Spleen (tissue), 11 donors: ENCODE data around the gene SECISBP2. TPM values are rescaled to one million over a fixed set of nuclear protein-coding genes. Genes with fewer than 3 reads are reported as not detected.

Experiments used
- DNase-seq: peaks from one replicate; pipeline ENCODE4 v3.0.0-alpha.2; 2020
- H3K27ac ChIP-seq, 8 donors: fragments of 200-600 bp; sonication (generic) in 7 of 8; 1 replicate in 4 of 8; 2 replicates in 4 of 8; pipeline versions ENCODE4 v1.5.0 to v1.8.0; 2016 to 2021; ENCODE audit warnings: inconsistent platforms in 4 of 8, mild to moderate bottlenecking in 4 of 8, moderate library complexity in 1 of 8
- H3K27me3 ChIP-seq, 7 donors: fragments of 200-600 bp; sonication (generic) in 6 of 7; replicated peaks in 1 of 7; 1 replicate in 4 of 7; 2 replicates in 3 of 7; pipeline versions ENCODE4 v1.5.0 to v1.8.0; 2016 to 2021; ENCODE audit warnings: inconsistent platforms in 3 of 7, mild to moderate bottlenecking in 1 of 7
- H3K36me3 ChIP-seq, 6 donors: fragments of 200-600 bp; sonication (generic) in 5 of 6; 1 replicate in 4 of 6; 2 replicates in 2 of 6; pipeline versions ENCODE4 v1.5.0 to v1.8.0; 2016 to 2021; ENCODE audit warnings: inconsistent platforms in 2 of 6
- H3K4me1 ChIP-seq, 6 donors: fragments of 200-600 bp; sonication (generic) in 5 of 6; 1 replicate in 3 of 6; 2 replicates in 3 of 6; pipeline versions ENCODE4 v1.5.0 to v1.8.0; 2016 to 2021; ENCODE audit warnings: inconsistent platforms in 3 of 6
- H3K4me3 ChIP-seq, 8 donors: fragments of 200-600 bp; sonication (generic) in 7 of 8; 1 replicate in 4 of 8; 2 replicates in 4 of 8; pipeline versions ENCODE4 v1.5.0 to v1.8.0; 2016 to 2021; ENCODE audit warnings: inconsistent platforms in 4 of 8, mild to moderate bottlenecking in 4 of 8, moderate library complexity in 2 of 8
- H3K9me3 ChIP-seq, 8 donors: fragments of 200-600 bp; sonication (generic) in 7 of 8; 1 replicate in 4 of 8; 2 replicates in 4 of 8; pipeline versions ENCODE4 v1.5.0 to v1.8.0; 2016 to 2021; ENCODE audit warnings: inconsistent platforms in 4 of 8
- POLR2A ChIP-seq, 3 donors: fragments of 450-650 bp; IDR thresholded peaks; one replicate each; pipeline ENCODE4 v1.5.1; 2017; ENCODE audit warnings: antibody characterized with exemption in 3 of 3, mild to moderate bottlenecking in 1 of 3
- POLR2AphosphoS5 ChIP-seq, 3 donors: sonication (generic); formaldehyde crosslinking; IDR thresholded peaks; one replicate each; pipeline ENCODE4 v1.5.1; 2017; ENCODE audit warnings: antibody characterized with exemption in 3 of 3
- WGBS, 5 donors: extraction: QIAGEN DNeasy Blood & Tissue Kit in 3 of 5; methylation state at CpG; one replicate each; pipeline versions ENCODE4 v1.1.5 to v1.1.7; 2013 to 2018; 5-methylcytosine and 5-hydroxymethylcytosine counted together
- intact Hi-C: fragments of 100-400 bp; cut with DNase I; formaldehyde crosslinking; loops from one replicate; pipeline ENCODE4 v1.15.0; 2023; ENCODE audit warnings: low total_unique reads
- polyA plus RNA-seq, 3 donors: library from polyadenylated mRNA; stranded (reverse); fragments of 200-250 nt; gene quantifications; one replicate each; pipeline ENCODE4 v1.2.1, GENCODE V29; 2013
- total RNA-seq, 7 donors: library from RNA; depleted of rRNA in 3 of 7; stranded (reverse); fragments of >200 nt in 3 of 7; fragmentation: NEBNext Ultra II Directional in 4 of 7; extraction: Animal tissue kit (Norgen Biotek cat#: 25700) in 4 of 7; gene quantifications; one replicate each; pipeline versions ENCODE4 v1.1.0 to v1.2.1, GENCODE V29; 2016 to 2021
- TF ChIP-seq, protein P1 (sequence below), 11 experiments: fragments of 200-600 bp in 7 of 11; fragments of 450-650 bp in 4 of 11; sonication (generic) in 4 of 11; IDR thresholded peaks in 8 of 11; conservative IDR thresholded peaks in 3 of 11; 1 replicate in 7 of 11; 2 replicates in 4 of 11; pipeline versions ENCODE4 v1.4.0 to v1.8.0; 2016 to 2021; ENCODE audit warnings: antibody characterized with exemption in 11 of 11, inconsistent platforms in 4 of 11, mild to moderate bottlenecking in 1 of 11
- donor health status: healthy with polysubstance abuse.
- donor health status: DM: no; HTN: no; CAD: no; lungs with moderate emphysema.
- donor health status: DM: no; HTN: no; CAD: no.
- donor health status: Bipolar disorder and iron deficiency.
- donor health status: healthy.
- donor health status: DM: no; HTN: no; CAD: no.
- donor health status: DM: yes; HTN: yes; CAD: no.

The SECISBP2 gene
- total and polyA plus RNA-seq, 10 donors = 20.7 to 117 (median 82.3) TPM

- H3K27ac ChIP-seq = peak overlapping the region in 5 of 8 donors; percentile 32 to 93 (median 89)
- intact Hi-C loops = no loop called here
Measured at GRCh38 chr9:89398621-89399020, 80.3 kb downstream of the SECISBP2 start.

DNA sequence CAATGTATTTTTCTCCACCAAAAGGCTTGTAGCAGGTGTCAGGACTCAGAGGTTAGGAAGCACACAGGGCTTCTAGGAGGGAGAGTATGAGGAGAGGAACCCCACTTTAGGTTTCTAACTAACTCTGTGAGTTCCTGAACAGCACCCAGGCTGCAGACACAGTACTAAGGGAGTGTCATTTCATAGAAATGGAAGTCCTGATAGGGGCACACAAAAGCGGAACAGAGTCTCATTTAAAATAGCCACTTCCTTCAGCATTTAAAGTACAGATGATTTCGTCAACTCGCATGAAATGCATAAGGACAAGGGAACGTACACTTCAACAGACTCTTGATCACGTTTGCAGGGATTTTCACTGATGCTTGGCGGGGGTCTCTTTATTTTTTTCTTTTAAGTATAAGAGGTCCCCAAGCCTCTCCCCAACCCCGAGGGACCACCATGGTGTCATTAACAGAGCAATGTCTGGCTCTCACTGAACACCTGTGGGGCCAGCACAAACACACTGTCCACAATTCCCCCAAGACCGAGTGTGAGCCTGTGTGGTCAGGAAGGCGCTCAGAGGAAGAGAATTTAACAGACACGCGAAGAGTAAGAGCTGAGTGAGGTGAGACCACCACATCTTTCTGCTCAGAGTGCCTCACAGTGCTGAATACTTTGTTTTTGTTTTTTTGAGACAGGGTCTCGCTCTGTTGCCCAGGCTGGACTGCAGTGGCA is 82.3 kb downstream of the SECISBP2 start:
- WGBS, 5 donors = 41 to 57% (median 45%) methylated on average over 12 of the region's 12 CpGs
- Histone ChIP-seq H3K4me1 (peaks cover 11 to 76% (median 44%) of the 10 kb centered on the region in 6 donors), H3K36me3 (peaks cover 3 to 96% (median 54%) of the 10 kb centered on the region in 6 donors), H3K4me3 (peak overlapping the region in 1 of 8 donors; percentile 35), H3K27me3 (no peaks in the 10 kb centered on the region), H3K9me3 (no peaks in the 10 kb centered on the region), H3K27ac (peak overlapping the region; percentile 21 to 93 (median 86))
- peak in 1 of 3 donors; percentile 13 for TF ChIP-seq POLR2A (IDR thresholded peaks at IDR 0.05)
- TF ChIP-seq, protein P1, sequence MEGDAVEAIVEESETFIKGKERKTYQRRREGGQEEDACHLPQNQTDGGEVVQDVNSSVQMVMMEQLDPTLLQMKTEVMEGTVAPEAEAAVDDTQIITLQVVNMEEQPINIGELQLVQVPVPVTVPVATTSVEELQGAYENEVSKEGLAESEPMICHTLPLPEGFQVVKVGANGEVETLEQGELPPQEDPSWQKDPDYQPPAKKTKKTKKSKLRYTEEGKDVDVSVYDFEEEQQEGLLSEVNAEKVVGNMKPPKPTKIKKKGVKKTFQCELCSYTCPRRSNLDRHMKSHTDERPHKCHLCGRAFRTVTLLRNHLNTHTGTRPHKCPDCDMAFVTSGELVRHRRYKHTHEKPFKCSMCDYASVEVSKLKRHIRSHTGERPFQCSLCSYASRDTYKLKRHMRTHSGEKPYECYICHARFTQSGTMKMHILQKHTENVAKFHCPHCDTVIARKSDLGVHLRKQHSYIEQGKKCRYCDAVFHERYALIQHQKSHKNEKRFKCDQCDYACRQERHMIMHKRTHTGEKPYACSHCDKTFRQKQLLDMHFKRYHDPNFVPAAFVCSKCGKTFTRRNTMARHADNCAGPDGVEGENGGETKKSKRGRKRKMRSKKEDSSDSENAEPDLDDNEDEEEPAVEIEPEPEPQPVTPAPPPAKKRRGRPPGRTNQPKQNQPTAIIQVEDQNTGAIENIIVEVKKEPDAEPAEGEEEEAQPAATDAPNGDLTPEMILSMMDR (IDR thresholded peaks at IDR 0.05 in 8 of 11, conservative IDR thresholded peaks at IDR 0.05 in 3 of 11) = no peak
- TF ChIP-seq POLR2AphosphoS5 (IDR thresholded peaks at IDR 0.05) = peak in 1 of 3 donors; percentile 66
- no peak for DNase-seq
- intact Hi-C loops = no loop called here

More at GRCh38 chr9:89398621-89399020, 80.3 kb downstream of the SECISBP2 start:
- H3K9me3 ChIP-seq = no peaks in the 10 kb centered on the region
- peak in 2 of 3 donors; percentile 49 to 59 for TF ChIP-seq POLR2AphosphoS5 (IDR thresholded peaks at IDR 0.05)
- TF ChIP-seq, protein P1 (IDR thresholded peaks at IDR 0.05 in 8 of 11, conservative IDR thresholded peaks at IDR 0.05 in 3 of 11) = no peak
- TF ChIP-seq POLR2A (IDR thresholded peaks at IDR 0.05) = no peak
- DNase-seq = no peak
- H3K4me3 ChIP-seq = no peak overlapping the region
- peaks cover 7 to 57% (median 38%) of the 10 kb centered on the region in 6 donors for H3K4me1 ChIP-seq
- WGBS, 5 donors = 49 to 92% (median 76%) methylated on average over 4 to 5 of the region's 5 CpGs
- no peaks in the 10 kb centered on the region for H3K27me3 ChIP-seq
- H3K36me3 ChIP-seq = peaks cover 3 to 97% (median 71%) of the 10 kb centered on the region in 6 donors

DNA sequence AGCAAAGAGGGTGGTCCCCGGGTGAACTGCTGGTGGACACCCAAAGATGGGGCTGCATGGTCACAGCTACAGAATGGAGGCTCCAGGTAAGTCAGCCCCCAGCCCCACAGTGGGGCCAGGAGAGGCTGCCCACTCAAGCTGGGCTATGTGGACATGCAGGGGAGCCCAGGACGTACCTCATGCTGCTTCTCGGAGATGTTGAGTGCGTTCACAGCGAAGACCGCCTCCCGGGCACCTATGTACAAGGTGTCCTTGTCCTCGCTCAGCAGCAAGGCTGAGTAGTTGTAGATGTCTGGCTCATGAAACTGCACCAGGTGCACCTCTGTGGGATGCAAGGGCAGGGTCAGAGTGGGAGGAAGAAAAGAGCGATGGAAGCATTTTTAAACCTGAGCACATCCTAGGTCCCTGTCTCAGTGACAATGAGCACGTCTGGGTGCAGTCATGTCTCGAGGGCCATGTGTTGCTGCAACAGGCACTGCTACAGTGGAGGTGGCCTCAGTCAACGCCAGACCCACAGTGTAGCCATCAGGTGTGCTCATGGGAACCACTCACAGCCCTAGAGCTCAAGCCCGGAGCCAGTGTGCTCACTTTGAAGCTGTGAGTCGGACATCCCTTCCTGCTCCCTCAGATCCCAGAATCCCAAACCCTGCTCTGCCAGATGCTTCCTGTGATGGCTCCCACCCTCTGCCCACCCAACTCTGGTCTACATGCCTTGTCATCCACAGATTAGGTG is 84.6 kb downstream of the SECISBP2 start:
- Histone ChIP-seq H3K4me3 (no peak overlapping the region), H3K4me1 (peaks cover 23 to 97% (median 66%) of the 10 kb centered on the region in 6 donors), H3K27ac (peak overlapping the region in 2 of 8 donors; percentile 89 to 93), H3K9me3 (peaks cover 0 to 6% (median 4%) of the 10 kb centered on the region in 8 donors), H3K27me3 (no peaks in the 10 kb centered on the region), H3K36me3 (peaks cover 0 to 81% (median 33%) of the 10 kb centered on the region in 6 donors)
- 80 to 94% (median 93%) methylated on average over 8 to 14 of the region's 14 CpGs for WGBS, 5 donors
- TF ChIP-seq, protein P1 (IDR thresholded peaks at IDR 0.05 in 8 of 11, conservative IDR thresholded peaks at IDR 0.05 in 3 of 11) = no peak
- peak in 1 of 3 donors; percentile 16 for TF ChIP-seq POLR2AphosphoS5 (IDR thresholded peaks at IDR 0.05)
- TF ChIP-seq POLR2A (IDR thresholded peaks at IDR 0.05) = no peak
- peak; percentile 71 for DNase-seq
- intact Hi-C loops = no loop called here
